ENCODE measurements around the gene PABPN1. TPM values are rescaled to one million over a fixed set of nuclear protein-coding genes. Genes with fewer than 3 reads are reported as not detected.

The PABPN1 gene
- total and polyA plus RNA-seq, 9 of the 15 experiments (the other 6 are each of a cell fraction or from before 2014, with no cell fraction given), result 32.6 to 388 (median 178) TPM

DNA sequence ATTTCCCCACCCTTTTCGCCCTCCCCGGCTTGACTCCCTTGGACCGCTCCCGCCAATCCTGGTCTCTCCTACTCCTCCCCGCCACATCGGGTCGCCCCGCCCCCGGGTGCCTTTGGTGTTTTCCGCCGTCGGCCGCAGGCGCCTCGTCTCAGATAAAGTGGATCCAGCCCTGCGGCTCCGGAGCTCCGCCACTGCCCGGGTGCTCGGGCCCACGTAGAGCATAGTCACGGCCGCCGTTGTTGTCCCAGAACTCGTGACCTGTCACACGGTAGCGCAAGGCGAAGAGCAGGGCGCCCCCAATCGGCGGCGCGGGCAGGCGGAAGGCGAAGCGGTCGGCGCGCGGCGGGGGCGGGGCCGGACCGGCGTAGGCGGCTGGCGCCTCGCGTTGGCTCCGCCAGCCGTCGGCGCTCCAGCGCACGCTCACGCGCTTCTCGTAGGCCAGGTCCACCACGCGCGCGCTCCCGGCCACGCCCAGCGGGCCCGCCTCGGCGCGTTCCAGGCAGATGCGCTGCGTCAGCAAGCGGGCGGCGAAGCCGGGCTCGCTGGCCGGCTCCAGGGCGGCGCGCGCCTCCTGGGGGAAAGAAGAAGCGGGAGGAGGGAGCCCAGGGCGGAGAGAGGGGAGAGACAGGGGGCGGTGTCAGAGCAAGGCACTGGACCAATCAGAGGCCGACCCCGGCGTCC lies 19.8 kb upstream of the PABPN1 start (continued):
- TF ChIP-seq, protein P1, sequence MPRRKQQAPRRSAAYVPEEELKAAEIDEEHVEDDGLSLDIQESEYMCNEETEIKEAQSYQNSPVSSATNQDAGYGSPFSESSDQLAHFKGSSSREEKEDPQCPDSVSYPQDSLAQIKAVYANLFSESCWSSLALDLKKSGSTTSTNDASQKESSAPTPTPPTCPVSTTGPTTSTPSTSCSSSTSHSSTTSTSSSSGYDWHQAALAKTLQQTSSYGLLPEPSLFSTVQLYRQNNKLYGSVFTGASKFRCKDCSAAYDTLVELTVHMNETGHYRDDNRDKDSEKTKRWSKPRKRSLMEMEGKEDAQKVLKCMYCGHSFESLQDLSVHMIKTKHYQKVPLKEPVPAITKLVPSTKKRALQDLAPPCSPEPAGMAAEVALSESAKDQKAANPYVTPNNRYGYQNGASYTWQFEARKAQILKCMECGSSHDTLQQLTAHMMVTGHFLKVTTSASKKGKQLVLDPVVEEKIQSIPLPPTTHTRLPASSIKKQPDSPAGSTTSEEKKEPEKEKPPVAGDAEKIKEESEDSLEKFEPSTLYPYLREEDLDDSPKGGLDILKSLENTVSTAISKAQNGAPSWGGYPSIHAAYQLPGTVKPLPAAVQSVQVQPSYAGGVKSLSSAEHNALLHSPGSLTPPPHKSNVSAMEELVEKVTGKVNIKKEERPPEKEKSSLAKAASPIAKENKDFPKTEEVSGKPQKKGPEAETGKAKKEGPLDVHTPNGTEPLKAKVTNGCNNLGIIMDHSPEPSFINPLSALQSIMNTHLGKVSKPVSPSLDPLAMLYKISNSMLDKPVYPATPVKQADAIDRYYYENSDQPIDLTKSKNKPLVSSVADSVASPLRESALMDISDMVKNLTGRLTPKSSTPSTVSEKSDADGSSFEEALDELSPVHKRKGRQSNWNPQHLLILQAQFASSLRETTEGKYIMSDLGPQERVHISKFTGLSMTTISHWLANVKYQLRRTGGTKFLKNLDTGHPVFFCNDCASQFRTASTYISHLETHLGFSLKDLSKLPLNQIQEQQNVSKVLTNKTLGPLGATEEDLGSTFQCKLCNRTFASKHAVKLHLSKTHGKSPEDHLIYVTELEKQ (CRISPR knock-in tag; IDR thresholded peaks at IDR 0.05), result no peak
- no peak; the same call in 1 of the 2 replicates for TF ChIP-seq ATF1 (CRISPR knock-in tag; IDR thresholded peaks at IDR 0.05)
- peak; percentile 83 for TF ChIP-seq ATF1 (tag; IDR thresholded peaks at IDR 0.05)
- TF ChIP-seq, protein P2, sequence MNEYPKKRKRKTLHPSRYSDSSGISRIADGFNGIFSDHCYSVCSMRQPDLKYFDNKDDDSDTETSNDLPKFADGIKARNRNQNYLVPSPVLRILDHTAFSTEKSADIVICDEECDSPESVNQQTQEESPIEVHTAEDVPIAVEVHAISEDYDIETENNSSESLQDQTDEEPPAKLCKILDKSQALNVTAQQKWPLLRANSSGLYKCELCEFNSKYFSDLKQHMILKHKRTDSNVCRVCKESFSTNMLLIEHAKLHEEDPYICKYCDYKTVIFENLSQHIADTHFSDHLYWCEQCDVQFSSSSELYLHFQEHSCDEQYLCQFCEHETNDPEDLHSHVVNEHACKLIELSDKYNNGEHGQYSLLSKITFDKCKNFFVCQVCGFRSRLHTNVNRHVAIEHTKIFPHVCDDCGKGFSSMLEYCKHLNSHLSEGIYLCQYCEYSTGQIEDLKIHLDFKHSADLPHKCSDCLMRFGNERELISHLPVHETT (CRISPR knock-in tag; conservative IDR thresholded peaks at IDR 0.05 in 1 of 2, IDR thresholded peaks at IDR 0.05 in 1 of 2), result peak in 1 of 2 experiments; percentile 100; a peak in 2 of 4 replicates
- TF ChIP-seq, protein P3, sequence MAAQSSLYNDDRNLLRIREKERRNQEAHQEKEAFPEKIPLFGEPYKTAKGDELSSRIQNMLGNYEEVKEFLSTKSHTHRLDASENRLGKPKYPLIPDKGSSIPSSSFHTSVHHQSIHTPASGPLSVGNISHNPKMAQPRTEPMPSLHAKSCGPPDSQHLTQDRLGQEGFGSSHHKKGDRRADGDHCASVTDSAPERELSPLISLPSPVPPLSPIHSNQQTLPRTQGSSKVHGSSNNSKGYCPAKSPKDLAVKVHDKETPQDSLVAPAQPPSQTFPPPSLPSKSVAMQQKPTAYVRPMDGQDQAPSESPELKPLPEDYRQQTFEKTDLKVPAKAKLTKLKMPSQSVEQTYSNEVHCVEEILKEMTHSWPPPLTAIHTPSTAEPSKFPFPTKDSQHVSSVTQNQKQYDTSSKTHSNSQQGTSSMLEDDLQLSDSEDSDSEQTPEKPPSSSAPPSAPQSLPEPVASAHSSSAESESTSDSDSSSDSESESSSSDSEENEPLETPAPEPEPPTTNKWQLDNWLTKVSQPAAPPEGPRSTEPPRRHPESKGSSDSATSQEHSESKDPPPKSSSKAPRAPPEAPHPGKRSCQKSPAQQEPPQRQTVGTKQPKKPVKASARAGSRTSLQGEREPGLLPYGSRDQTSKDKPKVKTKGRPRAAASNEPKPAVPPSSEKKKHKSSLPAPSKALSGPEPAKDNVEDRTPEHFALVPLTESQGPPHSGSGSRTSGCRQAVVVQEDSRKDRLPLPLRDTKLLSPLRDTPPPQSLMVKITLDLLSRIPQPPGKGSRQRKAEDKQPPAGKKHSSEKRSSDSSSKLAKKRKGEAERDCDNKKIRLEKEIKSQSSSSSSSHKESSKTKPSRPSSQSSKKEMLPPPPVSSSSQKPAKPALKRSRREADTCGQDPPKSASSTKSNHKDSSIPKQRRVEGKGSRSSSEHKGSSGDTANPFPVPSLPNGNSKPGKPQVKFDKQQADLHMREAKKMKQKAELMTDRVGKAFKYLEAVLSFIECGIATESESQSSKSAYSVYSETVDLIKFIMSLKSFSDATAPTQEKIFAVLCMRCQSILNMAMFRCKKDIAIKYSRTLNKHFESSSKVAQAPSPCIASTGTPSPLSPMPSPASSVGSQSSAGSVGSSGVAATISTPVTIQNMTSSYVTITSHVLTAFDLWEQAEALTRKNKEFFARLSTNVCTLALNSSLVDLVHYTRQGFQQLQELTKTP (IDR thresholded peaks at IDR 0.05; ENCODE audit: low read depth in 1 of 2, partially characterized antibody in 2 of 2), result peak in 1 of 2 experiments; percentile 40
- TF ChIP-seq, protein P4, sequence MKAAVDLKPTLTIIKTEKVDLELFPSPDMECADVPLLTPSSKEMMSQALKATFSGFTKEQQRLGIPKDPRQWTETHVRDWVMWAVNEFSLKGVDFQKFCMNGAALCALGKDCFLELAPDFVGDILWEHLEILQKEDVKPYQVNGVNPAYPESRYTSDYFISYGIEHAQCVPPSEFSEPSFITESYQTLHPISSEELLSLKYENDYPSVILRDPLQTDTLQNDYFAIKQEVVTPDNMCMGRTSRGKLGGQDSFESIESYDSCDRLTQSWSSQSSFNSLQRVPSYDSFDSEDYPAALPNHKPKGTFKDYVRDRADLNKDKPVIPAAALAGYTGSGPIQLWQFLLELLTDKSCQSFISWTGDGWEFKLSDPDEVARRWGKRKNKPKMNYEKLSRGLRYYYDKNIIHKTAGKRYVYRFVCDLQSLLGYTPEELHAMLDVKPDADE (conservative IDR thresholded peaks at IDR 0.05; ENCODE audit: control insufficient read depth, low read depth, low read length), result no peak
- TF ChIP-seq, protein P5, sequence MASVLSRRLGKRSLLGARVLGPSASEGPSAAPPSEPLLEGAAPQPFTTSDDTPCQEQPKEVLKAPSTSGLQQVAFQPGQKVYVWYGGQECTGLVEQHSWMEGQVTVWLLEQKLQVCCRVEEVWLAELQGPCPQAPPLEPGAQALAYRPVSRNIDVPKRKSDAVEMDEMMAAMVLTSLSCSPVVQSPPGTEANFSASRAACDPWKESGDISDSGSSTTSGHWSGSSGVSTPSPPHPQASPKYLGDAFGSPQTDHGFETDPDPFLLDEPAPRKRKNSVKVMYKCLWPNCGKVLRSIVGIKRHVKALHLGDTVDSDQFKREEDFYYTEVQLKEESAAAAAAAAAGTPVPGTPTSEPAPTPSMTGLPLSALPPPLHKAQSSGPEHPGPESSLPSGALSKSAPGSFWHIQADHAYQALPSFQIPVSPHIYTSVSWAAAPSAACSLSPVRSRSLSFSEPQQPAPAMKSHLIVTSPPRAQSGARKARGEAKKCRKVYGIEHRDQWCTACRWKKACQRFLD (CRISPR knock-in tag; IDR thresholded peaks at IDR 0.05), result peak; percentile 15; the same call in 1 of the 2 replicates
- TF ChIP-seq SMAD4 (CRISPR knock-in tag; conservative IDR thresholded peaks at IDR 0.05), result peak; percentile 98
- TF ChIP-seq ZNF586 (CRISPR knock-in tag; conservative IDR thresholded peaks at IDR 0.05), result no peak
- TF ChIP-seq ZNF780A (CRISPR knock-in tag; IDR thresholded peaks at IDR 0.05), result no peak

Data from K562 (cell line).